WTC11 (cell line): ENCODE results near the gene IGFL1. TPM values are rescaled to one million over a fixed set of nuclear protein-coding genes. Genes with fewer than 3 reads are reported as not detected.

Source experiments
- ATAC-seq: fragments of 200-7000 bp; cut with Tn5 transposase; 2 replicates; pipeline ENCODE4 v1.10.0; 2021; ENCODE audit warnings: mild to moderate bottlenecking, moderate library complexity
- Bru-seq: library from RNA; stranded (reverse); fragments of 400-500 nt; gene quantifications from one replicate; lab custom pipeline; 2021; lab: Mats Ljungman, UMichigan
- CTCF ChIA-PET: fragments of 300-600 bp; sonication (Branson Sonifier 250); formaldehyde crosslinking; loops from one replicate; lab custom pipeline; 2021; ENCODE audit warnings: antibody characterized with exemption; lab: Charles Lee
- POLR2A ChIA-PET: fragments of 350-600 bp; sonication (Branson Sonifier 250); formaldehyde crosslinking; loops from one replicate; lab custom pipeline; 2021; ENCODE audit warnings: antibody characterized with exemption; lab: Charles Lee
- DNase-seq: peaks from one replicate; pipeline ENCODE4 v3.0.0; 2021; ENCODE audit warnings: low spot score
- H3K27ac Mint-ChIP-seq: 2 replicates; pipeline ENCODE4 v1.8.0; 2021; ENCODE audit warnings: mixed read lengths
- H3K27me3 Mint-ChIP-seq: 2 replicates; pipeline ENCODE4 v1.8.0; 2021; ENCODE audit warnings: low read depth, mild to moderate bottlenecking, moderate library complexity, mixed read lengths
- H3K36me3 Mint-ChIP-seq: 2 replicates; pipeline ENCODE4 v1.8.0; 2021; ENCODE audit warnings: mixed read lengths
- H3K4me1 Mint-ChIP-seq: 2 replicates; pipeline ENCODE4 v1.8.0; 2022; ENCODE audit warnings: mixed read lengths
- H3K4me3 Mint-ChIP-seq: 2 replicates; pipeline ENCODE4 v1.8.0; 2021; ENCODE audit warnings: mild to moderate bottlenecking, moderate library complexity, mixed read lengths
- H3K9me3 Mint-ChIP-seq: 2 replicates; pipeline ENCODE4 v1.8.0; 2021; ENCODE audit warnings: mixed read lengths
- CREM ChIP-seq: sonication (generic); formaldehyde crosslinking; IDR thresholded peaks from 2 replicates; pipeline ENCODE4 v1.8.1; 2022; ENCODE audit warnings: mild to moderate bottlenecking, missing genetic modification reagents, moderate library complexity
- ELF4 ChIP-seq: sonication (generic); formaldehyde crosslinking; IDR thresholded peaks from 2 replicates; pipeline ENCODE4 v1.8.1; 2022; ENCODE audit warnings: low read depth, mild to moderate bottlenecking, moderate library complexity, missing genetic modification reagents
- FOXK1 ChIP-seq: sonication (generic); formaldehyde crosslinking; IDR thresholded peaks from 2 replicates; pipeline ENCODE4 v1.8.0; 2022; ENCODE audit warnings: mild to moderate bottlenecking, moderate library complexity, missing genetic modification reagents
- HMGA2 ChIP-seq: fragments of 250-450 bp; sonication (Bioruptor Pico); IDR thresholded peaks from 2 replicates; pipeline ENCODE4 v1.4.0; 2021; ENCODE audit warnings: mild to moderate bottlenecking, moderate library complexity
- MXD4 ChIP-seq: fragments of 250-450 bp; sonication (Bioruptor Pico); IDR thresholded peaks from 2 replicates; pipeline ENCODE4 v1.8.0; 2021; ENCODE audit warnings: mild to moderate bottlenecking, moderate library complexity, borderline replicate concordance
- NFATC4 ChIP-seq: fragments of 250-450 bp; sonication (Bioruptor Pico); IDR thresholded peaks from 2 replicates; pipeline ENCODE4 v1.9.0; 2021; ENCODE audit warnings: mild to moderate bottlenecking
- PRRX2 ChIP-seq: fragments of 250-450 bp; sonication (Bioruptor Pico); IDR thresholded peaks from 2 replicates; pipeline ENCODE4 v1.8.0; 2021; ENCODE audit warnings: mild to moderate bottlenecking
- SOX15 ChIP-seq: fragments of 250-450 bp; sonication (Bioruptor Pico); IDR thresholded peaks from 2 replicates; pipeline ENCODE4 v1.9.0; 2021; ENCODE audit warnings: mild to moderate bottlenecking
- ZNF121 ChIP-seq: sonication (generic); formaldehyde crosslinking; IDR thresholded peaks from 2 replicates; pipeline ENCODE4 v1.8.0; 2023; ENCODE audit warnings: missing genetic modification reagents
- ZNF138 ChIP-seq: sonication (generic); formaldehyde crosslinking; conservative IDR thresholded peaks from 2 replicates; pipeline ENCODE4 v1.8.1; 2022; ENCODE audit warnings: mild to moderate bottlenecking, moderate library complexity, missing genetic modification reagents
- ZNF423 ChIP-seq: fragments of 250-450 bp; sonication (Bioruptor Pico); IDR thresholded peaks from 2 replicates; pipeline ENCODE4 v2.1.2; 2022; ENCODE audit warnings: mild to moderate bottlenecking, moderate library complexity
- long read RNA-seq, 3 experiments: library from RNA in 1 of 3; library from capped mRNA in 1 of 3; library from polyadenylated mRNA in 1 of 3; unstranded in 2 of 3; stranded (forward) in 1 of 3; transcript quantifications; one replicate each; pipeline ENCODE4 v2.0.0, GENCODE V29; 2021
- total RNA-seq: library from RNA; stranded (reverse); gene quantifications from 3 replicates; pipeline ENCODE4 v1.2.3, GENCODE V29; 2021
- TF ChIP-seq, protein P1 (sequence below): fragments of 250-450 bp; sonication (Bioruptor Pico); IDR thresholded peaks from 2 replicates; pipeline ENCODE4 v1.9.0; 2021; ENCODE audit warnings: mild to moderate bottlenecking
- TF ChIP-seq, protein P2 (sequence below): sonication (generic); formaldehyde crosslinking; IDR thresholded peaks from 2 replicates; pipeline ENCODE4 v1.8.1; 2022; ENCODE audit warnings: low read depth, missing genetic modification reagents, borderline replicate concordance
- TF ChIP-seq, protein P3 (sequence below): fragments of 250-450 bp; sonication (Bioruptor Pico); IDR thresholded peaks from 2 replicates; pipeline ENCODE4 v1.8.0; 2021; ENCODE audit warnings: mild to moderate bottlenecking
- TF ChIP-seq, protein P4 (sequence below): sonication (generic); formaldehyde crosslinking; IDR thresholded peaks from 2 replicates; pipeline ENCODE4 v1.8.1; 2022; ENCODE audit warnings: mild to moderate bottlenecking, moderate library complexity, missing genetic modification reagents
- TF ChIP-seq, protein P5 (sequence below): sonication (generic); formaldehyde crosslinking; conservative IDR thresholded peaks from 2 replicates; pipeline ENCODE4 v1.8.1; 2022; ENCODE audit warnings: mild to moderate bottlenecking, missing genetic modification reagents
- TF ChIP-seq, protein P6 (sequence below): sonication (generic); formaldehyde crosslinking; IDR thresholded peaks from 2 replicates; pipeline ENCODE4 v1.8.1; 2022; ENCODE audit warnings: missing genetic modification reagents, borderline replicate concordance

Gene IGFL1
- total RNA-seq (not detected in 3 replicates), Bru-seq, nascent RNA (not detected)
- long read RNA-seq, experiment 1: 0 reads
- long read RNA-seq, experiment 2: 0 reads
- long read RNA-seq, experiment 3: 0 reads

- Mint-ChIP-seq H3K4me1 (no peaks in the 10 kb centered on the region), H3K27ac (no peak within 1 kb of the TSS), H3K27me3 (no peaks in the 10 kb centered on the region), H3K9me3 (no peaks in the 10 kb centered on the region), H3K4me3 (no peak within 1 kb of the TSS), H3K36me3 (no peaks in the 10 kb centered on the region)
- TF ChIP-seq, protein P1, sequence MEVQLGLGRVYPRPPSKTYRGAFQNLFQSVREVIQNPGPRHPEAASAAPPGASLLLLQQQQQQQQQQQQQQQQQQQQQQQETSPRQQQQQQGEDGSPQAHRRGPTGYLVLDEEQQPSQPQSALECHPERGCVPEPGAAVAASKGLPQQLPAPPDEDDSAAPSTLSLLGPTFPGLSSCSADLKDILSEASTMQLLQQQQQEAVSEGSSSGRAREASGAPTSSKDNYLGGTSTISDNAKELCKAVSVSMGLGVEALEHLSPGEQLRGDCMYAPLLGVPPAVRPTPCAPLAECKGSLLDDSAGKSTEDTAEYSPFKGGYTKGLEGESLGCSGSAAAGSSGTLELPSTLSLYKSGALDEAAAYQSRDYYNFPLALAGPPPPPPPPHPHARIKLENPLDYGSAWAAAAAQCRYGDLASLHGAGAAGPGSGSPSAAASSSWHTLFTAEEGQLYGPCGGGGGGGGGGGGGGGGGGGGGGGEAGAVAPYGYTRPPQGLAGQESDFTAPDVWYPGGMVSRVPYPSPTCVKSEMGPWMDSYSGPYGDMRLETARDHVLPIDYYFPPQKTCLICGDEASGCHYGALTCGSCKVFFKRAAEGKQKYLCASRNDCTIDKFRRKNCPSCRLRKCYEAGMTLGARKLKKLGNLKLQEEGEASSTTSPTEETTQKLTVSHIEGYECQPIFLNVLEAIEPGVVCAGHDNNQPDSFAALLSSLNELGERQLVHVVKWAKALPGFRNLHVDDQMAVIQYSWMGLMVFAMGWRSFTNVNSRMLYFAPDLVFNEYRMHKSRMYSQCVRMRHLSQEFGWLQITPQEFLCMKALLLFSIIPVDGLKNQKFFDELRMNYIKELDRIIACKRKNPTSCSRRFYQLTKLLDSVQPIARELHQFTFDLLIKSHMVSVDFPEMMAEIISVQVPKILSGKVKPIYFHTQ (CRISPR knock-in tag): no peak
- TF ChIP-seq MXD4 (CRISPR knock-in tag) (no peak), NFATC4 (CRISPR knock-in tag) (no peak), PRRX2 (CRISPR knock-in tag) (no peak), ZNF423 (CRISPR knock-in tag) (no peak), FOXK1 (CRISPR knock-in tag) (no peak), SOX15 (CRISPR knock-in tag) (no peak), ELF4 (CRISPR knock-in tag) (no peak), ZNF138 (CRISPR knock-in tag) (no peak), CREM (CRISPR knock-in tag) (no peak), ZNF121 (CRISPR knock-in tag) (no peak), HMGA2 (CRISPR knock-in tag) (no peak)
- TF ChIP-seq, protein P2, sequence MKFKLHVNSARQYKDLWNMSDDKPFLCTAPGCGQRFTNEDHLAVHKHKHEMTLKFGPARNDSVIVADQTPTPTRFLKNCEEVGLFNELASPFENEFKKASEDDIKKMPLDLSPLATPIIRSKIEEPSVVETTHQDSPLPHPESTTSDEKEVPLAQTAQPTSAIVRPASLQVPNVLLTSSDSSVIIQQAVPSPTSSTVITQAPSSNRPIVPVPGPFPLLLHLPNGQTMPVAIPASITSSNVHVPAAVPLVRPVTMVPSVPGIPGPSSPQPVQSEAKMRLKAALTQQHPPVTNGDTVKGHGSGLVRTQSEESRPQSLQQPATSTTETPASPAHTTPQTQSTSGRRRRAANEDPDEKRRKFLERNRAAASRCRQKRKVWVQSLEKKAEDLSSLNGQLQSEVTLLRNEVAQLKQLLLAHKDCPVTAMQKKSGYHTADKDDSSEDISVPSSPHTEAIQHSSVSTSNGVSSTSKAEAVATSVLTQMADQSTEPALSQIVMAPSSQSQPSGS (CRISPR knock-in tag): no peak
- TF ChIP-seq, protein P3, sequence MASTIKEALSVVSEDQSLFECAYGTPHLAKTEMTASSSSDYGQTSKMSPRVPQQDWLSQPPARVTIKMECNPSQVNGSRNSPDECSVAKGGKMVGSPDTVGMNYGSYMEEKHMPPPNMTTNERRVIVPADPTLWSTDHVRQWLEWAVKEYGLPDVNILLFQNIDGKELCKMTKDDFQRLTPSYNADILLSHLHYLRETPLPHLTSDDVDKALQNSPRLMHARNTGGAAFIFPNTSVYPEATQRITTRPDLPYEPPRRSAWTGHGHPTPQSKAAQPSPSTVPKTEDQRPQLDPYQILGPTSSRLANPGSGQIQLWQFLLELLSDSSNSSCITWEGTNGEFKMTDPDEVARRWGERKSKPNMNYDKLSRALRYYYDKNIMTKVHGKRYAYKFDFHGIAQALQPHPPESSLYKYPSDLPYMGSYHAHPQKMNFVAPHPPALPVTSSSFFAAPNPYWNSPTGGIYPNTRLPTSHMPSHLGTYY (CRISPR knock-in tag): no peak
- TF ChIP-seq, protein P4, sequence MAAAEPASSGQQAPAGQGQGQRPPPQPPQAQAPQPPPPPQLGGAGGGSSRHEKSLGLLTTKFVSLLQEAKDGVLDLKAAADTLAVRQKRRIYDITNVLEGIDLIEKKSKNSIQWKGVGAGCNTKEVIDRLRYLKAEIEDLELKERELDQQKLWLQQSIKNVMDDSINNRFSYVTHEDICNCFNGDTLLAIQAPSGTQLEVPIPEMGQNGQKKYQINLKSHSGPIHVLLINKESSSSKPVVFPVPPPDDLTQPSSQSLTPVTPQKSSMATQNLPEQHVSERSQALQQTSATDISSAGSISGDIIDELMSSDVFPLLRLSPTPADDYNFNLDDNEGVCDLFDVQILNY (CRISPR knock-in tag): no peak
- TF ChIP-seq, protein P5, sequence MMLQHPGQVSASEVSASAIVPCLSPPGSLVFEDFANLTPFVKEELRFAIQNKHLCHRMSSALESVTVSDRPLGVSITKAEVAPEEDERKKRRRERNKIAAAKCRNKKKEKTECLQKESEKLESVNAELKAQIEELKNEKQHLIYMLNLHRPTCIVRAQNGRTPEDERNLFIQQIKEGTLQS (CRISPR knock-in tag): no peak
- TF ChIP-seq, protein P6, sequence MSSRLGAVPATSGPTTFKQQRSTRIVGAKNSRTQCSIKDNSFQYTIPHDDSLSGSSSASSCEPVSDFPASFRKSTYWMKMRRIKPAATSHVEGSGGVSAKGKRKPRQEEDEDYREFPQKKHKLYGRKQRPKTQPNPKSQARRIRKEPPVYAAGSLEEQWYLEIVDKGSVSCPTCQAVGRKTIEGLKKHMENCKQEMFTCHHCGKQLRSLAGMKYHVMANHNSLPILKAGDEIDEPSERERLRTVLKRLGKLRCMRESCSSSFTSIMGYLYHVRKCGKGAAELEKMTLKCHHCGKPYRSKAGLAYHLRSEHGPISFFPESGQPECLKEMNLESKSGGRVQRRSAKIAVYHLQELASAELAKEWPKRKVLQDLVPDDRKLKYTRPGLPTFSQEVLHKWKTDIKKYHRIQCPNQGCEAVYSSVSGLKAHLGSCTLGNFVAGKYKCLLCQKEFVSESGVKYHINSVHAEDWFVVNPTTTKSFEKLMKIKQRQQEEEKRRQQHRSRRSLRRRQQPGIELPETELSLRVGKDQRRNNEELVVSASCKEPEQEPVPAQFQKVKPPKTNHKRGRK (CRISPR knock-in tag): no peak
- ATAC-seq (no peak), DNase-seq (no peak)
- ChIA-PET CTCF (interaction anchor here (1.3 kb wide), 1 partner anchor 151 kb away, joined by 3 read pairs; no protein-coding TSS in a partner anchor), POLR2A (no interaction called here)
Measured at GRCh38 chr19:46229442-46229841, at the start of gene IGFL1. IGFL1 (plus strand) TSS chr19:46229742; CDS start chr19:46229775, 33 bp downstream.
